Hepatocyte (in vitro differentiated cells): Measurements from ENCODE around the gene ZMYND19. TPM values are rescaled to one million over a fixed set of nuclear protein-coding genes. Genes with fewer than 3 reads are reported as not detected.

Experiments used
- DNase-seq: peaks from one replicate; pipeline ENCODE4 v3.0.0-alpha.2; 2016; ENCODE audit warnings: low spot score
- H2AFZ ChIP-seq: fragments of 200-600 bp; sonication (generic); 2 replicates; pipeline ENCODE4 v1.6.0; 2016; ENCODE audit warnings: antibody characterized with exemption, mild to moderate bottlenecking
- H3K27ac ChIP-seq: fragments of 200-600 bp; sonication (generic); 2 replicates; pipeline ENCODE4 v1.5.1; 2016; ENCODE audit warnings: mild to moderate bottlenecking
- H3K27me3 ChIP-seq: fragments of 200-600 bp; sonication (generic); 2 replicates; pipeline ENCODE4 v1.6.1; 2016
- H3K36me3 ChIP-seq: fragments of 200-600 bp; sonication (generic); replicated peaks from 2 replicates; pipeline ENCODE4 v1.5.1; 2016; ENCODE audit warnings: low read depth; ENCODE audit not compliant: insufficient read depth
- H3K4me1 ChIP-seq: fragments of 200-600 bp; sonication (generic); 2 replicates; pipeline ENCODE4 v1.5.1; 2016; ENCODE audit warnings: mild to moderate bottlenecking, moderate library complexity; ENCODE audit not compliant: insufficient read depth
- H3K4me2 ChIP-seq: fragments of 200-600 bp; sonication (generic); 2 replicates; pipeline ENCODE4 v1.6.0; 2016
- H3K4me3 ChIP-seq: fragments of 200-600 bp; sonication (generic); 2 replicates; pipeline ENCODE4 v1.5.1; 2016; ENCODE audit warnings: mild to moderate bottlenecking
- H3K79me2 ChIP-seq: fragments of 200-600 bp; sonication (generic); 2 replicates; pipeline ENCODE4 v1.6.0; 2017; ENCODE audit warnings: mild to moderate bottlenecking
- H3K9me2 ChIP-seq: fragments of 200-600 bp; sonication (generic); replicated peaks from 2 replicates; pipeline ENCODE4 v1.6.0; 2017; ENCODE audit warnings: mild to moderate bottlenecking; ENCODE audit not compliant: insufficient read depth
- H3K9me3 ChIP-seq: fragments of 200-600 bp; sonication (generic); 2 replicates; pipeline ENCODE4 v1.5.1; 2016; ENCODE audit warnings: low read depth, mild to moderate bottlenecking
- H4K20me1 ChIP-seq: fragments of 200-600 bp; sonication (generic); 2 replicates; pipeline ENCODE4 v1.6.0; 2016; ENCODE audit warnings: mild to moderate bottlenecking; ENCODE audit not compliant: insufficient read depth, poor library complexity, severe bottlenecking
- EZH2 ChIP-seq: fragments of 200-600 bp; sonication (generic); IDR thresholded peaks from 2 replicates; pipeline ENCODE4 v1.6.1; 2016; ENCODE audit warnings: antibody characterized with exemption, mild to moderate bottlenecking, borderline replicate concordance
- EZH2phosphoT487 ChIP-seq: fragments of 200-600 bp; sonication (generic); IDR thresholded peaks from one replicate; pipeline ENCODE4 v1.6.1; 2018; ENCODE audit warnings: antibody characterized with exemption, mild to moderate bottlenecking, low read depth, moderate library complexity; ENCODE audit not compliant: unreplicated experiment, severe bottlenecking
- WGBS: methylation state at CpG from one replicate; pipeline ENCODE4 v1.1.6; 2016; ENCODE audit warnings: low lambda C conversion rate; ENCODE audit errors: missing lambda C conversion rate; 5-methylcytosine and 5-hydroxymethylcytosine counted together
- polyA plus RNA-seq: library from polyadenylated mRNA; unstranded; fragments of >200 nt; fragmentation: Nextera tagmentation; extraction: Ambion mirVana; gene quantifications from 2 replicates; pipeline ENCODE4 v1.2.1, GENCODE V29; 2016
- total RNA-seq: library from RNA; depleted of rRNA; stranded (reverse); fragments of >200 nt; gene quantifications from 2 replicates; pipeline ENCODE4 v1.2.3, GENCODE V29; 2014
- TF ChIP-seq, protein P1 (sequence below): fragments of 200-600 bp; sonication (generic); IDR thresholded peaks from 2 replicates; pipeline ENCODE4 v1.5.1; 2016; ENCODE audit warnings: antibody characterized with exemption, mild to moderate bottlenecking; ENCODE audit not compliant: poor library complexity

Gene ZMYND19
- total and polyA plus RNA-seq, 2 experiments from 2014 or later, result 20.4 to 46.9 TPM

- no peak for DNase-seq
- peaks cover 64% of the 10 kb centered on the region for H3K79me2 ChIP-seq
- no peaks in the 10 kb centered on the region for H3K36me3 ChIP-seq
- H3K4me2 ChIP-seq, result no peak overlapping the region
- peaks cover 35% of the 10 kb centered on the region for H3K4me1 ChIP-seq
- no peak overlapping the region for H3K27ac ChIP-seq
- H3K9me2 ChIP-seq, result no peaks in the 10 kb centered on the region
- no peak overlapping the region for H2AFZ ChIP-seq
- H3K27me3 ChIP-seq, result no peaks in the 10 kb centered on the region
- TF ChIP-seq, protein P1, sequence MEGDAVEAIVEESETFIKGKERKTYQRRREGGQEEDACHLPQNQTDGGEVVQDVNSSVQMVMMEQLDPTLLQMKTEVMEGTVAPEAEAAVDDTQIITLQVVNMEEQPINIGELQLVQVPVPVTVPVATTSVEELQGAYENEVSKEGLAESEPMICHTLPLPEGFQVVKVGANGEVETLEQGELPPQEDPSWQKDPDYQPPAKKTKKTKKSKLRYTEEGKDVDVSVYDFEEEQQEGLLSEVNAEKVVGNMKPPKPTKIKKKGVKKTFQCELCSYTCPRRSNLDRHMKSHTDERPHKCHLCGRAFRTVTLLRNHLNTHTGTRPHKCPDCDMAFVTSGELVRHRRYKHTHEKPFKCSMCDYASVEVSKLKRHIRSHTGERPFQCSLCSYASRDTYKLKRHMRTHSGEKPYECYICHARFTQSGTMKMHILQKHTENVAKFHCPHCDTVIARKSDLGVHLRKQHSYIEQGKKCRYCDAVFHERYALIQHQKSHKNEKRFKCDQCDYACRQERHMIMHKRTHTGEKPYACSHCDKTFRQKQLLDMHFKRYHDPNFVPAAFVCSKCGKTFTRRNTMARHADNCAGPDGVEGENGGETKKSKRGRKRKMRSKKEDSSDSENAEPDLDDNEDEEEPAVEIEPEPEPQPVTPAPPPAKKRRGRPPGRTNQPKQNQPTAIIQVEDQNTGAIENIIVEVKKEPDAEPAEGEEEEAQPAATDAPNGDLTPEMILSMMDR, result no peak
- no peak for TF ChIP-seq EZH2phosphoT487
- no peaks in the 10 kb centered on the region for H3K9me3 ChIP-seq
- WGBS, result 98% methylated on average over 23 of the region's 25 CpGs
- peaks cover under 1% of the 10 kb centered on the region for H4K20me1 ChIP-seq
- no peak overlapping the region for H3K4me3 ChIP-seq
These were observed 24.5 kb upstream of the ZMYND19 start for GRCh38 chr9:137614631-137615386.

GRCh38 chr9:137613738-137614523 lies 23.6 kb upstream of the ZMYND19 start:
- TF ChIP-seq EZH2phosphoT487, result no peak
- TF ChIP-seq, protein P1, result no peak
- TF ChIP-seq EZH2, result no peak
- 97% methylated on average over 27 of the region's 27 CpGs for WGBS
- no peak overlapping the region for H2AFZ ChIP-seq
- no peak overlapping the region for H3K4me3 ChIP-seq
- no peaks in the 10 kb centered on the region for H4K20me1 ChIP-seq
- no peak overlapping the region for H3K4me2 ChIP-seq
- no peaks in the 10 kb centered on the region for H3K9me2 ChIP-seq
- DNase-seq, result no peak
- H3K27me3 ChIP-seq, result no peaks in the 10 kb centered on the region
- peaks cover 71% of the 10 kb centered on the region for H3K79me2 ChIP-seq
- H3K27ac ChIP-seq, result peak overlapping the region; percentile 100
- no peaks in the 10 kb centered on the region for H3K36me3 ChIP-seq
- no peaks in the 10 kb centered on the region for H3K9me3 ChIP-seq
- peaks cover 35% of the 10 kb centered on the region for H3K4me1 ChIP-seq

GRCh38 chr9:137613259-137613658 lies 22.9 kb upstream of the ZMYND19 start:
- WGBS, result 89% methylated on average over 5 of the region's 5 CpGs
- Histone ChIP-seq H3K27ac (peak overlapping the region; percentile 100), H4K20me1 (no peaks in the 10 kb centered on the region), H3K36me3 (no peaks in the 10 kb centered on the region), H3K27me3 (no peaks in the 10 kb centered on the region), H3K4me1 (peaks cover 39% of the 10 kb centered on the region), H2AFZ (no peak overlapping the region), H3K79me2 (peaks cover 76% of the 10 kb centered on the region), H3K9me3 (no peaks in the 10 kb centered on the region), H3K9me2 (no peaks in the 10 kb centered on the region), H3K4me2 (no peak overlapping the region), H3K4me3 (no peak overlapping the region)
- TF ChIP-seq EZH2 (no peak), EZH2phosphoT487 (no peak)
- TF ChIP-seq, protein P1, result no peak
- DNase-seq, result no peak
